B cell (primary cell): ENCODE measurements around the gene IL17B. TPM values are rescaled to one million over a fixed set of nuclear protein-coding genes. Genes with fewer than 3 reads are reported as not detected.

Source experiments
- ATAC-seq: fragments of 200-7000 bp; cut with Tn5 transposase; one replicate; pipeline ENCODE4 v1.10.0; 2021; ENCODE audit warnings: low read depth, mild to moderate bottlenecking, moderate number of reproducible peaks, moderate library complexity
- CTCF ChIA-PET: fragments of 350-600 bp; sonication (Branson Sonifier 250); formaldehyde crosslinking; loops from one replicate; lab custom pipeline; 2021; ENCODE audit warnings: antibody characterized with exemption, inconsistent platforms; lab: Charles Lee
- POLR2A ChIA-PET: fragments of 350-600 bp; sonication (Branson Sonifier 250); formaldehyde crosslinking; loops from one replicate; lab custom pipeline; 2021; ENCODE audit warnings: antibody characterized with exemption; lab: Charles Lee
- DNase-seq: peaks from one replicate; pipeline ENCODE4 v3.0.0; 2013
- H2AFZ ChIP-seq: 2 replicates; pipeline ENCODE4 v1.6.1; 2012; ENCODE audit warnings: mild to moderate bottlenecking, low read depth, low read length; ENCODE audit not compliant: insufficient read depth, poor library complexity, severe bottlenecking
- H3K27ac ChIP-seq, 2 donors: 1 replicate in 1 of 2; 2 replicates in 1 of 2; pipeline ENCODE4 v1.5.1; 2012 to 2013; ENCODE audit warnings: low read length in 2 of 2, mild to moderate bottlenecking in 2 of 2, moderate library complexity in 1 of 2
- H3K27me3 ChIP-seq, 4 experiments: fragments of 200-600 bp in 1 of 4; sonication (generic) in 1 of 4; replicated peaks in 1 of 4; 1 replicate in 2 of 4; 2 replicates in 2 of 4; pipeline versions ENCODE4 v1.6.1 to v1.7.0; 2013 to 2016; ENCODE audit warnings: low read length in 3 of 4, mild to moderate bottlenecking in 2 of 4, mixed read lengths in 1 of 4, moderate library complexity in 1 of 4; ENCODE audit not compliant: insufficient read depth in 4 of 4, control insufficient read depth in 3 of 4; ENCODE audit errors: control extremely low read depth in 1 of 4
- H3K36me3 ChIP-seq, 2 experiments: replicated peaks in 1 of 2; 1 replicate in 1 of 2; 2 replicates in 1 of 2; pipeline versions ENCODE4 v1.6.1 to v1.7.1; 2013; ENCODE audit warnings: low read length in 1 of 2; ENCODE audit not compliant: insufficient read depth in 2 of 2, control insufficient read depth in 1 of 2; ENCODE audit errors: control extremely low read depth in 1 of 2, extremely low read depth in 1 of 2
- H3K4me1 ChIP-seq, 2 donors: fragments of 200-600 bp in 1 of 2; sonication (generic) in 1 of 2; 1 replicate in 1 of 2; 2 replicates in 1 of 2; pipeline versions ENCODE4 v1.5.1 to v1.6.1; 2013 to 2017; ENCODE audit warnings: low read length in 2 of 2; ENCODE audit not compliant: control insufficient read depth in 2 of 2, insufficient read depth in 2 of 2
- H3K4me2 ChIP-seq: replicated peaks from 2 replicates; pipeline ENCODE3; 2012; ENCODE audit warnings: mild to moderate bottlenecking, low read depth, low read length; ENCODE audit not compliant: poor library complexity, severe bottlenecking
- H3K4me3 ChIP-seq, 5 experiments: fragments of 200-600 bp in 1 of 5; sonication (generic) in 1 of 5; 1 replicate in 3 of 5; 2 replicates in 2 of 5; pipeline versions ENCODE4 v1.5.1 to v1.7.0; 2011 to 2016; ENCODE audit warnings: low read length in 4 of 5, mild to moderate bottlenecking in 4 of 5, low read depth in 2 of 5, control low read depth in 1 of 5, moderate library complexity in 1 of 5; ENCODE audit not compliant: insufficient read depth in 1 of 5; ENCODE audit errors: control extremely low read depth in 1 of 5, extremely low read depth in 1 of 5
- H3K79me2 ChIP-seq: fragments of 200-600 bp; sonication (generic); one replicate; pipeline ENCODE4 v1.6.0; 2016; ENCODE audit warnings: low read length; ENCODE audit not compliant: control insufficient read depth, insufficient read depth
- H3K9ac ChIP-seq: fragments of 200-600 bp; sonication (generic); 2 replicates; pipeline ENCODE4 v1.6.1; 2017; ENCODE audit warnings: mild to moderate bottlenecking, low read length, moderate library complexity
- H3K9me3 ChIP-seq, 3 donors: one replicate each; pipeline versions ENCODE4 v1.6.1 to v1.7.1; 2013; ENCODE audit warnings: low read length in 2 of 3; ENCODE audit not compliant: control insufficient read depth in 2 of 3, insufficient read depth in 1 of 3; ENCODE audit errors: control extremely low read depth in 1 of 3
- H4K20me1 ChIP-seq: 2 replicates; pipeline ENCODE4 v1.6.0; 2012; ENCODE audit warnings: mild to moderate bottlenecking, low read length; ENCODE audit not compliant: insufficient read depth, control insufficient read depth, poor library complexity, severe bottlenecking
- H3K27ac Mint-ChIP-seq: one replicate; pipeline ENCODE4 v1.8.0; 2021; ENCODE audit warnings: mixed read lengths
- H3K27me3 Mint-ChIP-seq: one replicate; pipeline ENCODE4 v1.8.0; 2021; ENCODE audit warnings: mixed read lengths
- H3K4me1 Mint-ChIP-seq: one replicate; pipeline ENCODE4 v1.8.0; 2021; ENCODE audit warnings: mixed read lengths
- H3K4me3 Mint-ChIP-seq: one replicate; pipeline ENCODE4 v1.8.0; 2021; ENCODE audit warnings: mixed read lengths
- H3K9me3 Mint-ChIP-seq: one replicate; pipeline ENCODE4 v1.8.0; 2022; ENCODE audit warnings: mixed read lengths; ENCODE audit not compliant: insufficient read depth
- CTCF ChIP-seq: fragments of 200-600 bp; IDR thresholded peaks from one replicate; pipeline ENCODE4 v1.8.0; 2022; ENCODE audit warnings: antibody characterized with exemption, mild to moderate bottlenecking
- EZH2 ChIP-seq: IDR thresholded peaks from 2 replicates; pipeline ENCODE4 v1.6.1; 2012; ENCODE audit warnings: borderline replicate concordance, low read depth, mild to moderate bottlenecking, moderate library complexity, low read length; ENCODE audit not compliant: insufficient read depth, poor library complexity, severe bottlenecking
- whole genome bisulfite sequencing: methylation state at CpG from one replicate; pipeline ENCODE4 v1.1.5; 2013; ENCODE audit warnings: missing lambda C conversion rate; ENCODE audit not compliant: insufficient coverage; 5-methylcytosine and 5-hydroxymethylcytosine counted together
- intact Hi-C: fragments of 100-400 bp; cut with micrococcal nuclease; formaldehyde crosslinking; loops from one replicate; pipeline ENCODE4 v1.10.0; 2022
- polyA plus RNA-seq: library from polyadenylated mRNA; depleted of rRNA; stranded (reverse); fragments of >200 nt; gene quantifications from 2 replicates; pipeline ENCODE4 v1.2.3, GENCODE V29; 2012
- total RNA-seq, 2 donors: library from RNA; stranded (reverse); fragments of 120-200 nt in 1 of 2; gene quantifications; 1 replicate in 1 of 2; 2 replicates in 1 of 2; pipeline versions ENCODE4 v1.2.3 to v1.2.4, GENCODE V29; 2013 to 2022

IL17B gene
- total and polyA plus RNA-seq, 2 donors (not counting 1 experiment from before 2014, with no cell fraction given), result not detected

GRCh38 chr5:149364719-149365118 is 14.4 kb downstream of the IL17B start:
- Mint-ChIP-seq H3K27me3 (no peaks in the 10 kb centered on the region), H3K27ac (no peak overlapping the region), H3K4me3 (no peak overlapping the region), H3K9me3 (no peaks in the 10 kb centered on the region), H3K4me1 (peaks cover 6% of the 10 kb centered on the region)
- Histone ChIP-seq H3K9me3 (no peaks in the 10 kb centered on the region), H3K9ac (no peak overlapping the region), H2AFZ (no peak overlapping the region), H3K4me1 (peaks cover 0 to 6% of the 10 kb centered on the region in 2 donors), H3K36me3 (peaks cover 0 to 3% of the 10 kb centered on the region in 2 experiments), H3K27ac (no peak overlapping the region), H3K79me2 (peaks cover 4% of the 10 kb centered on the region), H4K20me1 (no peaks in the 10 kb centered on the region), H3K4me3 (no peak overlapping the region), H3K27me3 (no peaks in the 10 kb centered on the region), H3K4me2 (no peak overlapping the region)
- WGBS, result 100% methylated on average over 2 of the region's 2 CpGs
- POLR2A ChIA-PET, result no interaction called here
- ATAC-seq, result no peak
- TF ChIP-seq EZH2 (no peak), CTCF (no peak)
- intact Hi-C loops, result no loop called here
- CTCF ChIA-PET, result interaction anchor here (1.4 to 3.1 kb wide), 3 partner anchors 8 to 17 kb away, joined by 3 to 11 read pairs (median 3); no protein-coding TSS in a partner anchor
- DNase-seq, result no peak

GRCh38 chr5:149363936-149364335 is 15.2 kb downstream of the IL17B start:
- H3K4me1 Mint-ChIP-seq, result peaks cover 7% of the 10 kb centered on the region
- DNase-seq, result no peak
- H3K27ac ChIP-seq, result no peak overlapping the region
- H3K79me2 ChIP-seq, result peaks cover 4% of the 10 kb centered on the region
- intact Hi-C loops, result no loop called here
- H4K20me1 ChIP-seq, result no peaks in the 10 kb centered on the region
- H3K27me3 ChIP-seq, result no peaks in the 10 kb centered on the region
- peaks cover 0 to 3% of the 10 kb centered on the region in 2 experiments for H3K36me3 ChIP-seq
- H3K9ac ChIP-seq, result no peak overlapping the region
- H2AFZ ChIP-seq, result no peak overlapping the region
- H3K9me3 Mint-ChIP-seq, result no peaks in the 10 kb centered on the region
- TF ChIP-seq CTCF (no peak), EZH2 (no peak)
- no peak overlapping the region for H3K27ac Mint-ChIP-seq
- ATAC-seq, result no peak
- no peak overlapping the region for H3K4me3 ChIP-seq
- H3K9me3 ChIP-seq, result no peaks in the 10 kb centered on the region
- WGBS, result 97% methylated on average over 9 of the region's 9 CpGs
- H3K4me2 ChIP-seq, result no peak overlapping the region
- no peaks in the 10 kb centered on the region for H3K27me3 Mint-ChIP-seq
- no peak overlapping the region for H3K4me3 Mint-ChIP-seq
- peaks cover 0 to 6% of the 10 kb centered on the region in 2 donors for H3K4me1 ChIP-seq
- CTCF ChIA-PET, result interaction anchor here (1.2 to 3.1 kb wide), 3 partner anchors 8 to 9 kb away, joined by 3 to 11 read pairs (median 4); no protein-coding TSS in a partner anchor
- POLR2A ChIA-PET, result no interaction called here
